Measurements from ENCODE around the gene EMD. TPM values are rescaled to one million over a fixed set of nuclear protein-coding genes. Genes with fewer than 3 reads are reported as not detected.
A peak's percentile ranks its signal among the peaks of the same experiment; 100 is the strongest.
"Not testable (repeated sequence)": the region's sequence is repeated elsewhere in the genome, so short reads cannot be mapped to it uniquely, and the experiment has no call there.

EMD gene
- total RNA-seq, 2 donors from 2014 or later: 41.5 to 47.0 TPM

DNA sequence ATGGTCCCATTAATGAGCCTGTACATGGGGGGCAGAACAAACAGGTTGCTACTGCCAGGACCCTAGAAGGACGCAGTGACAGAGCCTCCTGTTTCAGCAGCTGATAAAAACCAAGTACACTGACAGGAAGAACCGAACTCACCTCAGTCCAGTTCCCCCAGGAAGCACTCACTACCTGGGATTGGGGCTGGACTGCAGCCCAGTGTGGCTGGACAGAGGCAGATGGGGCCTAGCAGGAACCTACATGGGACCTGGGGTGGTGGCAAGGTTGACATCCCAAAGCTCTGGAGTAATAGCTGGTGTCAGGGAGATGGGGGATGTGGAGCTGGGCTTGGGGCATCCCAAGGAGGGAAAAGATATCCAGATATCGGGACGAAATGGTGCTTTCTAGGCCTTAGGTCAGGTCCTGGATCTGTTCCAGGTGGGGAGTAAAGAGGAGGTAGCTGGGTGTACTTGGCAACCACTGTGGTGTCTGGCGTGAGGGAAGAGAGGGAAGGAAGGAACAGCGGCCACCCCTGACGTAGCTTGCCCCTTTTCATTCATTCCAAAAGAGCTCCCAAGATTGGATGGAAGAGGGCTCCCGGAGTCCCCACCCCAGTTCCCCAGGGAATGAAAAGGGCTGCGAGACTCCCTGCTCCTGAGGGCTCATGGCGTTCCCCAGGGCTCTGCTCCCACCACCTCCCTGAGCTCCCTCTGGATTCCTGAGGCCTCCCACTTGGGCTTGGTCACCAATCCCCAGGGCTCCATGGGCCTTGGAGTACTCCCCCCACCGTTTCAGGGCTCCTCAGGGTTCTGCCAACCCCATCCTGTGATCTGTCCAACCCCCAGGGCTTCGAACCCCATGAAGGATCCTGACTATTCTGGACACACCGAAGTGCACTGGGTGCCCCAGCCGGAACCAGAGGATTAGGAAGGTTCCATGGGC lies 4.5 kb downstream of the EMD start:
- TF ChIP-seq, protein P1, sequence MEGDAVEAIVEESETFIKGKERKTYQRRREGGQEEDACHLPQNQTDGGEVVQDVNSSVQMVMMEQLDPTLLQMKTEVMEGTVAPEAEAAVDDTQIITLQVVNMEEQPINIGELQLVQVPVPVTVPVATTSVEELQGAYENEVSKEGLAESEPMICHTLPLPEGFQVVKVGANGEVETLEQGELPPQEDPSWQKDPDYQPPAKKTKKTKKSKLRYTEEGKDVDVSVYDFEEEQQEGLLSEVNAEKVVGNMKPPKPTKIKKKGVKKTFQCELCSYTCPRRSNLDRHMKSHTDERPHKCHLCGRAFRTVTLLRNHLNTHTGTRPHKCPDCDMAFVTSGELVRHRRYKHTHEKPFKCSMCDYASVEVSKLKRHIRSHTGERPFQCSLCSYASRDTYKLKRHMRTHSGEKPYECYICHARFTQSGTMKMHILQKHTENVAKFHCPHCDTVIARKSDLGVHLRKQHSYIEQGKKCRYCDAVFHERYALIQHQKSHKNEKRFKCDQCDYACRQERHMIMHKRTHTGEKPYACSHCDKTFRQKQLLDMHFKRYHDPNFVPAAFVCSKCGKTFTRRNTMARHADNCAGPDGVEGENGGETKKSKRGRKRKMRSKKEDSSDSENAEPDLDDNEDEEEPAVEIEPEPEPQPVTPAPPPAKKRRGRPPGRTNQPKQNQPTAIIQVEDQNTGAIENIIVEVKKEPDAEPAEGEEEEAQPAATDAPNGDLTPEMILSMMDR (IDR thresholded peaks at IDR 0.05): no peak
- Histone ChIP-seq H3K27me3 (no peaks in the 10 kb centered on the region), H3K4me3 (no peak overlapping the region), H3K36me3 (no peaks in the 10 kb centered on the region), H3K9me3 (no peaks in the 10 kb centered on the region), H3K27ac (no peak overlapping the region), H3K4me1 (peaks cover 0 to 13% of the 10 kb centered on the region in 2 donors)
- no peak for DNase-seq (ENCODE audit: low spot score)

DNA sequence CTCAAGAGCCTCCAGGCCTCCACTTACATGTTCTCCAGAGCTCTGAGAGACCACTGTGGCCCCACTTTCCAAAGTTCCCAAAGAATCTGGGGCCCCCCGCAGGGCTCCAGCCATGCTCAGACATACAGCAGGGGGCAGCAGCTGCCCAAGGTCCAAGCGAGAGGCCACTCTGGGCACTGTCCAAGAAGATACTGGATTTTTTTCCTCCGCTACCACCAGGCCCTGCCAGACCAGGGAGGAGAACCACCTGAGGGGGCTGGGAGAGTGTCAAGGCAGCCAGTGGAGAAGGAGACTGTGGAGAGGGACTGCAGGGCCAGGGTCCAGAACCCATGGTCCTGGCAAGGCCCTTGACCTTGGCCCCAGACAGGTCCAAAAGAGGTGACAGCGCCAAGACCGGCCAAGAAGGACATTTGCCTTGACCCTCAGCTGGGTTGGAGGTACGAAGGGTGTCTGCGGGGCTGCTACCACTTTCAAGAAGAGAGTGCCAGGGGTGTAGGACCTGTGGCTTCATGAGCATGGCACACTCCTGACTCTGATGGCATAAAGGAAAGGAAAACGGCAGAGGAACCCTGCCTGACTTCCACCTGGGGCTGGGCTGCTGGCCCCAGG lies 5.3 kb downstream of the EMD start:
- no peak for DNase-seq (ENCODE audit: low spot score)
- H3K36me3 ChIP-seq: no peaks in the 10 kb centered on the region
- H3K27ac ChIP-seq: peak overlapping the region in 1 of 2 donors; percentile 16
- TF ChIP-seq, protein P1 (IDR thresholded peaks at IDR 0.05): peak in 1 of 2 donors; percentile 65
- no peaks in the 10 kb centered on the region for H3K9me3 ChIP-seq
- no peaks in the 10 kb centered on the region for H3K27me3 ChIP-seq
- H3K4me3 ChIP-seq: no peak overlapping the region
- H3K4me1 ChIP-seq: peaks cover 0 to 13% of the 10 kb centered on the region in 2 donors

DNA sequence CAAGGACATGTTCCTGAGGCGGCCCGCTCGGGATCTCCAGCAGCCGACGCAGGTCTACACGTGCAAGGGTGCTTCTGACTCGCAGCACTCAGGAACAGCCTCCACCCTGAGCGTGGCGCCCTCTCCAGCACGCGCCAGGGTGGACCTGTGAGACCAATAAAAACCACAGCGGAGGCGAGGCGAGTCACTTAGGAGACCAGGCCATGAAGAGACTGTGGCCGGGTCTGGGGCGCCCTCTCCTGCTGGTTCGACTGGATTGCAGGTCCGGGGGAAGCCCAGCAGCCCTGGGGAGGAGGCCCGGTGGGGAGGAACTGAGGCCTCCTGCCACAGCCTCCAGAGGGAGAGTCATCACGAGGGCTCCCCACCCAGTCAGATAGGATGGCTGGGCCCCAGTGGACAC lies 9.0 kb downstream of the EMD start:
- H3K27ac ChIP-seq; H3K4me3 ChIP-seq; H3K4me1 ChIP-seq; H3K36me3 ChIP-seq; H3K9me3 ChIP-seq; H3K27me3 ChIP-seq; DNase-seq (ENCODE audit: low spot score): not testable (repeated sequence)

DNA sequence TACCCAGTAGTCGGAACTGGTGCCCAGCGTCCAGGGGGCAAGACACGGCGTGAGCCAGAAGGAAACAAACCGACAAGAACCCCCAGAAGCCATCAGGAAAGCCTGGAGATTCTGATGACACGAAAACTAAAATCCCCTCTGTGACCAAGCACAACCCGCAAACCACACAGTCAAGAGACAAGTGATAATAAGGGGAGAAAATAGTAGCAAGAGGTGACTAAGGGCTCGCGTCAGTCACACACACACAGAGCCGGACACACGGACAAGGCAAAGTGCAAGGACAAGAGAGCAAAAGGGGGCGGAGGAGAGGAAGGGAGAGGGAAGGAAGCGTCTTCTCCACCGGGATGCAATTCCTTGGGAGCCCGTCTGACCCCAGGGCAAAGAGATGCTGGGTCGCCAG lies 9.6 kb downstream of the EMD start:
- H3K4me1 ChIP-seq; H3K27me3 ChIP-seq; H3K9me3 ChIP-seq; H3K36me3 ChIP-seq; DNase-seq (ENCODE audit: low spot score); H3K4me3 ChIP-seq; H3K27ac ChIP-seq: not testable (repeated sequence)

DNA sequence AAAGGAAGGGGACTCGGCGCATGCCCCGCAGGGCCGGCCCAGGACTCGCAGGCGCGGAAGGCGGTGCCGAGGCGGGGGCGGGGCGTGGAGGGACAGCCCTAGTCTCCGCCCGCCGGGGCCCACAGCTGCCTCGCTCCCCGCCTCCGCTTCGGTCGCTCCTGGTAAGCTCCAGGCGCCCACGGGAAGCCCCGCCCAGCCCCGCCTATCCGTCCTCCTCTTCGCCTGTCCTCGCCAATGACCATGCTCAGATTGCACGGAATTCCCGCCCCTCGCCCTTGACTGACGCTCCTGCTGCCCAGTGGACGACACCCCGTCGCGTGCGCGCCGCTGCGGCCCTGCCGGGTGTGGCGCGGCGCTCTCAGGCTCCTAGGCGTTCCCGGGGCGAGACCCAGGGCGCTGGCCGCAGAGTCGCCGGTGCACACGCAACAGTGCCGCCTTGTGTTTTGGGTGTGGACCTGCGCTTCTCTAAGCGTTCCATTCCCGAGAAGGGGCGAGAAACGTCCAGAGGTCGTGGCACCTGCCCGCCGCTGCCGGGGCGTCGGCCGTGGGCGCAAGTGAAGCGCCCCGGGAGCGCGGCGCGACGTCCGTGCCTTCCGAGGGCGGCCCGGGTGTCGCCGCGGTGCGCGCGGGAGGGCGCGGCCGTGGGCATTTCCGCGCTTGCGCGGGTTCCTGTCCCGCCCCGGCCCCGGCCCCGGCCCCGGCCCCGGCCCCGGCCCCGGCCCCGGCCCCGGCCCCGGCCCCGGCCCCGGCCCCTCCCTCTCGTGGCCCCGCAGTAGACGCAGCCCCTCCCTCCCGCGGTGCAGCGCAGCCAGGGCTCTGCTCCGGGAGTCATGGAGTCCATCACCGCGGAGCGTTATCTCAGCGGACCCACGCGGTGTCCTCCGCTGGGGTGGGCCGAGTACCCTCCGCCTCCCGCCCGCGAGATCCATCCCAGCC lies 11.0 kb downstream of the EMD start:
- DNase-seq (ENCODE audit: low spot score); H3K27me3 ChIP-seq; H3K4me1 ChIP-seq; H3K9me3 ChIP-seq; H3K36me3 ChIP-seq: not testable (repeated sequence)
- peak overlapping the region; percentile 26 for H3K4me3 ChIP-seq
- peak overlapping the region in 1 of 2 donors; percentile 43 for H3K27ac ChIP-seq

DNA sequence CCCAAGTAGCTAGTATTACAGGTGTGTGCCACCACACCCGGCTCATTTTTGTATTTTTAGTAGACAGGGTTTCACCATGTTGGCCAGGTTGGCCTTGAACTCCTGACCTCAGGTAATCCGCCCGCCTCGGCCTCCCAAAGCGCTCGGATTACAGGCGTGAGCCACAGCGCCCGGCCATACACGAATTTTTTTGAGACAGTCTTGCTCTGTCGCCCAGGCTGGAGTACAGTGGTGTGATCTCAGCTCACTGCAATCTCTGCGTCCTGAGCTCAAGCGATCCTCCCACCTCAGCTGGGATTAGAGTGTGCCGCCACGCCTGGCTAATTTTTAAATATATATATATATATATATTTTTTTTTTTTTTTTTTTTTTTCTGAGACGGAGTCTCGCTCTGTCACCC lies 17.3 kb downstream of the EMD start:
- H3K27ac ChIP-seq: peak overlapping the region in 1 of 2 donors; percentile 99
- H3K9me3 ChIP-seq; H3K4me3 ChIP-seq; DNase-seq (ENCODE audit: low spot score); H3K27me3 ChIP-seq: not testable (repeated sequence)
- peaks cover 25% of the 10 kb centered on the region for H3K36me3 ChIP-seq
- H3K4me1 ChIP-seq: peaks cover 0 to 18% of the 10 kb centered on the region in 2 donors

DNA sequence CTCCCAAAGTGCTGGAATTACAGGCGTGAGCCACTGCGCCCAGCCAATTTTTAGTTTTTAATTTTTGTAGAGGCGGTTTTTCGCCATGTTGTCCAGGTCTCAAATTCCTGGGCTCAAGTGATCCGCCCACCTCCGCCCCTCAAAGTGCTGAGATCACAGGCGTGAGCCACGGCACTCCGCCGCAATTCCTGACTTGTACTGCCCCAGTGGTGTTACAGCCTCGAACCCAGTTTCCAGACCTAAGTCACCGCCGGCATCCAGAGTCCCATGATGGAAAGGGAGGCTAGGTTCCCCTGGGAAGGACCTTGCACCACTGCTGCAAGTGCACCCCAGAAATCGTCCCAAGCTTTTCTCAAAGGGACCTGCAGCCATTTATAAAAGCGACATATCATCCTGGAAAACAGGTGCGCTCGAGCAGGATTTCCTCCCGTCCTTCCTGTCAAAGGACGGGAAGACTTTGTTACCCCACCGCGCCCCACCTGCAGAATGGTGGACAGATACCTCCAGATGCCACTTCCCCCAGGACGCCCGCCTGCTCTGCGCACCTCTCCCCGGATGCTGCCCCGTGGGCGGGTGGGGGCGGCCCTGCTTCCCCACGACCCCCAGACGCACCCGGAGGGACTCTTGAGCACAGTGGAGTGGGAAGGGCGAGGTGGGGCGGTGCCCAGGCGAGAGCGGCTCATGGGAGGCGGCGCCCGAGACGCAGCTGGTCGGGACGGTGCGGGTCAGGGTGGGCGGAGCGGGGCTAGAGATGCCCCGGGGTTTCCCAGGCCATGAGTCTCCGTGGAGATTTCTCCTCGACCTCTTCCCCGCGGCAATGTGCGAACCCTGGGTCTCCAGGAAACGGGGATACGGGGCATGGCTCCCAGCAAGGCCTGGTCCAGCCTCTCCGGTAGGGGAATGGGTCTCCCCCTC lies 18.1 kb downstream of the EMD start:
- Histone ChIP-seq H3K4me1 (peaks cover 0 to 18% of the 10 kb centered on the region in 2 donors), H3K4me3 (peak overlapping the region; percentile 46 to 59), H3K27me3 (no peaks in the 10 kb centered on the region), H3K27ac (peak overlapping the region; percentile 89 to 99), H3K36me3 (peaks cover 27% of the 10 kb centered on the region), H3K9me3 (no peaks in the 10 kb centered on the region)
- TF ChIP-seq, protein P1 (IDR thresholded peaks at IDR 0.05): no peak
- DNase-seq (ENCODE audit: low spot score): peak; percentile 79
